ENCODE measurements around the gene ZNF511. TPM values are rescaled to one million over a fixed set of nuclear protein-coding genes. Genes with fewer than 3 reads are reported as not detected.

ZNF511 gene
- total RNA-seq, 1 experiment from 2014 or later: 89.4 TPM

DNA sequence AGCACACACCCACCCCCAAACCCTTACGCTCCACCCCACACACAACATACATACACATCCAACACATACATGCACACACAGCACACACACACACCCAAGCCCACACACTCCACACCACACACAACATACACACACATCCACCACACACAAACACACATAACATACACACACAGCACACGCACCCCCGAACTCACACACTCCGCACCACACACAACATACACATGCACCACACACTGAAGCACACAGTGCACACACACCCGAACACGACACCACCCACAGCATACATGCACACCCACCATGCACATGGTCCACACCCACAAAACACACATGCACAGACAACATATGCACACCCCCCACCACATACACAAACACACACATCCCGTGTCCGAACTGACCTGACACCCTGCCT, 40.5 kb downstream of the ZNF511 start:
- Histone ChIP-seq H2BK20ac (ENCODE audit: low read depth, low read length, poor library complexity, severe bottlenecking) (no peak overlapping the region), H3K14ac (ENCODE audit: insufficient read depth, low read length) (no peak overlapping the region), H3K4me2 (ENCODE audit: insufficient read depth, insufficient read length, low read length) (no peak overlapping the region), H3K18ac (ENCODE audit: insufficient read length, low read depth, low read length) (no peak overlapping the region), H2BK5ac (ENCODE audit: insufficient read length, low read length) (no peak overlapping the region), H3K9me3 (ENCODE audit: control insufficient read depth, low read depth, low read length) (no peaks in the 10 kb centered on the region), H4K8ac (replicated peaks; ENCODE audit: insufficient read length, low read depth, low read length) (peak overlapping the region; percentile 23), H2AFZ (ENCODE audit: low read length) (no peak overlapping the region), H3K23ac (ENCODE audit: insufficient read length, low read depth, low read length) (no peak overlapping the region), H3K23me2 (ENCODE audit: insufficient read length, low read depth, low read length, poor library complexity, severe bottlenecking) (no peaks in the 10 kb centered on the region), H2BK12ac (ENCODE audit: insufficient read length, low read depth, low read length) (no peak overlapping the region), H2AK5ac (ENCODE audit: insufficient read length, low read length) (no peak overlapping the region), H3K9ac (ENCODE audit: extremely low read depth, insufficient read length, low read length) (no peak overlapping the region), H3K79me1 (ENCODE audit: insufficient read depth, low read depth, low read length, poor library complexity, severe bottlenecking) (no peaks in the 10 kb centered on the region), H3K56ac (ENCODE audit: insufficient read length, low read depth, low read length) (no peak overlapping the region), H3K27me3 (ENCODE audit: insufficient read depth, low read length) (no peaks in the 10 kb centered on the region; the same call in 1 of the 2 replicates), H3K4me1 (ENCODE audit: insufficient read depth, low read length) (no peaks in the 10 kb centered on the region), H3K4ac (ENCODE audit: low read depth, low read length) (no peak overlapping the region), H4K5ac (ENCODE audit: insufficient read length, low read depth, low read length) (no peak overlapping the region), H3T11ph (ENCODE audit: low read length) (no peak overlapping the region), H4K91ac (ENCODE audit: insufficient read length, low read depth, low read length) (no peak overlapping the region), H3K27ac (ENCODE audit: insufficient read length, low read depth, low read length) (no peak overlapping the region), H2BK15ac (ENCODE audit: low read depth, low read length) (no peak overlapping the region), H3K79me2 (ENCODE audit: insufficient read depth, low read length) (no peaks in the 10 kb centered on the region), H2BK120ac (ENCODE audit: low read depth, low read length, poor library complexity, severe bottlenecking) (no peak overlapping the region), H4K20me1 (ENCODE audit: control insufficient read depth, insufficient read depth, insufficient read length) (no peaks in the 10 kb centered on the region)
- H3K36me3 Mint-ChIP-seq (ENCODE audit: insufficient read depth in 1 of 3, low read depth in 3 of 3): no peaks in the 10 kb centered on the region; a peak in 1 of 7 replicates
- no peak for DNase-seq
- TF ChIP-seq, protein P1, sequence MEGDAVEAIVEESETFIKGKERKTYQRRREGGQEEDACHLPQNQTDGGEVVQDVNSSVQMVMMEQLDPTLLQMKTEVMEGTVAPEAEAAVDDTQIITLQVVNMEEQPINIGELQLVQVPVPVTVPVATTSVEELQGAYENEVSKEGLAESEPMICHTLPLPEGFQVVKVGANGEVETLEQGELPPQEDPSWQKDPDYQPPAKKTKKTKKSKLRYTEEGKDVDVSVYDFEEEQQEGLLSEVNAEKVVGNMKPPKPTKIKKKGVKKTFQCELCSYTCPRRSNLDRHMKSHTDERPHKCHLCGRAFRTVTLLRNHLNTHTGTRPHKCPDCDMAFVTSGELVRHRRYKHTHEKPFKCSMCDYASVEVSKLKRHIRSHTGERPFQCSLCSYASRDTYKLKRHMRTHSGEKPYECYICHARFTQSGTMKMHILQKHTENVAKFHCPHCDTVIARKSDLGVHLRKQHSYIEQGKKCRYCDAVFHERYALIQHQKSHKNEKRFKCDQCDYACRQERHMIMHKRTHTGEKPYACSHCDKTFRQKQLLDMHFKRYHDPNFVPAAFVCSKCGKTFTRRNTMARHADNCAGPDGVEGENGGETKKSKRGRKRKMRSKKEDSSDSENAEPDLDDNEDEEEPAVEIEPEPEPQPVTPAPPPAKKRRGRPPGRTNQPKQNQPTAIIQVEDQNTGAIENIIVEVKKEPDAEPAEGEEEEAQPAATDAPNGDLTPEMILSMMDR (conservative IDR thresholded peaks at IDR 0.05): no peak
- H3K4me1 Mint-ChIP-seq: peaks cover 4 to 28% of the 10 kb centered on the region in 2 experiments; a peak in 3 of 4 replicates
- no peak overlapping the region; a peak in 1 of 5 replicates for H3K4me3 Mint-ChIP-seq
- peaks cover 20% of the 10 kb centered on the region for H3K27me3 Mint-ChIP-seq (ENCODE audit: low read depth)
- no peaks in the 10 kb centered on the region; a peak in 1 of 5 replicates for H3K9me3 Mint-ChIP-seq
- H3K27ac Mint-ChIP-seq: no peak overlapping the region
- WGBS (ENCODE audit: extremely low coverage, insufficient read length, low lambda C conversion rate): 100% methylated on average over 2 of the region's 8 CpGs
